ENCODE data around the gene IFNA21. TPM values are rescaled to one million over a fixed set of nuclear protein-coding genes. Genes with fewer than 3 reads are reported as not detected.
"Not testable (repeated sequence)": the region's sequence is repeated elsewhere in the genome, so short reads cannot be mapped to it uniquely, and the experiment has no call there.

Gene IFNA21
- total RNA-seq, result not detected

GRCh38 chr9:21166560-21166959, at the start of gene IFNA21:
TSS of gene IFNA21 (minus strand) at chr9:21166660. CDS start at chr9:21166612, 48 bp downstream.
- not testable (repeated sequence) for DNase-seq (ENCODE audit: low spot score)

GRCh38 chr9:21213411-21214326, 47.2 kb upstream of the IFNA21 start:
- DNase-seq (ENCODE audit: low spot score), result not testable (repeated sequence)

GRCh38 chr9:21212160-21212559, 45.7 kb upstream of the IFNA21 start:
- not testable (repeated sequence) for DNase-seq (ENCODE audit: low spot score)

GRCh38 chr9:21210782-21211181, 44.3 kb upstream of the IFNA21 start:
- not testable (repeated sequence) for DNase-seq (ENCODE audit: low spot score)

- no peak for DNase-seq (ENCODE audit: low spot score)
Measured at GRCh38 chr9:21210311-21210710, 43.9 kb upstream of the IFNA21 start.

- DNase-seq (ENCODE audit: low spot score), result not testable (repeated sequence)
Measured at GRCh38 chr9:21207043-21207442, 40.6 kb upstream of the IFNA21 start, which contains the start of gene IFNA10. TSS of gene IFNA10 (minus strand) at chr9:21207143. CDS start at chr9:21207097, 46 bp downstream.

GRCh38 chr9:21205204-21205603, 38.7 kb upstream of the IFNA21 start:
- no peak for DNase-seq (ENCODE audit: low spot score)

- DNase-seq (ENCODE audit: low spot score), result not testable (repeated sequence)
Measured at GRCh38 chr9:21202105-21202504, 35.6 kb upstream of the IFNA21 start, which contains the start of gene IFNA7. TSS of gene IFNA7 (minus strand) at chr9:21202205. CDS start at chr9:21202165, 40 bp downstream.

- peak; percentile 28 for DNase-seq (ENCODE audit: low spot score)
Measured at GRCh38 chr9:21194867-21195776, 28.7 kb upstream of the IFNA21 start.

GRCh38 chr9:21187487-21187886, 21.0 kb upstream of the IFNA21 start, which contains the start of gene IFNA4:
TSS of gene IFNA4 (minus strand) at chr9:21187587. CDS start at chr9:21187531, 56 bp downstream.
- DNase-seq (ENCODE audit: low spot score), result not testable (repeated sequence)

GRCh38 chr9:21182810-21183736, 16.6 kb upstream of the IFNA21 start:
- not testable (repeated sequence) for DNase-seq (ENCODE audit: low spot score)

GRCh38 chr9:21174671-21175070, 8.2 kb upstream of the IFNA21 start:
- no peak for DNase-seq (ENCODE audit: low spot score)

- DNase-seq (ENCODE audit: low spot score), result no peak
Measured at GRCh38 chr9:21172156-21172555, 5.7 kb upstream of the IFNA21 start.

GRCh38 chr9:21171351-21171750, 4.9 kb upstream of the IFNA21 start:
- no peak for DNase-seq (ENCODE audit: low spot score)

GRCh38 chr9:21165516-21165915, 944 bp downstream of the IFNA21 start:
- DNase-seq (ENCODE audit: low spot score), result no peak

- no peak for DNase-seq (ENCODE audit: low spot score)
Measured at GRCh38 chr9:21160178-21160577, 6.3 kb downstream of the IFNA21 start.

GRCh38 chr9:21155501-21155900, 11.0 kb downstream of the IFNA21 start:
- no peak for DNase-seq (ENCODE audit: low spot score)

- no peak for DNase-seq (ENCODE audit: low spot score)
Measured at GRCh38 chr9:21154018-21154608, 12.3 kb downstream of the IFNA21 start.

- no peak for DNase-seq (ENCODE audit: low spot score)
Measured at GRCh38 chr9:21153336-21154017, 13.0 kb downstream of the IFNA21 start.

GRCh38 chr9:21144603-21145002, 21.9 kb downstream of the IFNA21 start:
- DNase-seq (ENCODE audit: low spot score), result no peak
